ENCODE measurements around the gene PAK2.

PAK2 gene

DNA sequence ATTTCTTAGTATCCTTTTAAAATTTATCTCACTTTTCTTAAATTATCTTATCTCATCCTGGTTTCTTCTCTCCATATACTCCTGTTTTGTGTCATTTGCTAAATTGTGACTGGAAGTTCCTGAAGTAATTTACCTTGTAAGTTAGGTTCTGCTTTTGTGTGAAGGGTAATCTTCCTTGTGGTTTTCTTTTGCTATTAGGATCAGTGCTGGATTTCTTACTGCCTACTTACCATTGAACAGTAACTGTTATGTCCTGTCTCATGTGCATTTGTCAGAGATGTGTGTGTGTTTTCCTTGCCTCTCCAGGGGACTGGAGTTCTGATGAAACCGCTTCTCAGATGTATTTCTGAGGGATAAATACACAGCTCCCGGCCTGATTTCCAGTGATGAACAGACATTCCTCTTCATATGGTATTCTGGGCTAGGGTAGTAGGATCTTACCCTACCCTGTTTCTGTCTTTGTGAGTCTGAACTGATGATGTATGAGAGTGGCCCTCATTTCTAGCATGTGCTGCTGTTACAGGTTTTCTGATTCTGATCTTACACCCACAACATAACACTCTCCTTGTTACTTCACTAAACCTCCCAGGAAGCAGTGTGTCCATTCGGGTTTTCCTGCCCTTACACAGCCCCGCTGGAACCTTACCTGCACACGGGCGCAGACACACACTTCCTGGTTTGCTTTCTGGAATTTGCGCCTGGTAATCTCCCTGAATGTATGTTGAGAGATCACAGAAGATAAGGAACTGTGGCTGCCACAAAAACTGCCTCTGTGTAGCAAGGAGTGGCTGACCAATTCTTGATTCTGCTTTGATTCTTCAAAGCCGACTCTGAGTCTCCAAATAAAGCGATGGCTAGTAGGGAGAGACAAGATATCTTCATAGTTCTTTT lies 14.7 kb downstream of the PAK2 start:
- TF ChIP-seq, protein P1, sequence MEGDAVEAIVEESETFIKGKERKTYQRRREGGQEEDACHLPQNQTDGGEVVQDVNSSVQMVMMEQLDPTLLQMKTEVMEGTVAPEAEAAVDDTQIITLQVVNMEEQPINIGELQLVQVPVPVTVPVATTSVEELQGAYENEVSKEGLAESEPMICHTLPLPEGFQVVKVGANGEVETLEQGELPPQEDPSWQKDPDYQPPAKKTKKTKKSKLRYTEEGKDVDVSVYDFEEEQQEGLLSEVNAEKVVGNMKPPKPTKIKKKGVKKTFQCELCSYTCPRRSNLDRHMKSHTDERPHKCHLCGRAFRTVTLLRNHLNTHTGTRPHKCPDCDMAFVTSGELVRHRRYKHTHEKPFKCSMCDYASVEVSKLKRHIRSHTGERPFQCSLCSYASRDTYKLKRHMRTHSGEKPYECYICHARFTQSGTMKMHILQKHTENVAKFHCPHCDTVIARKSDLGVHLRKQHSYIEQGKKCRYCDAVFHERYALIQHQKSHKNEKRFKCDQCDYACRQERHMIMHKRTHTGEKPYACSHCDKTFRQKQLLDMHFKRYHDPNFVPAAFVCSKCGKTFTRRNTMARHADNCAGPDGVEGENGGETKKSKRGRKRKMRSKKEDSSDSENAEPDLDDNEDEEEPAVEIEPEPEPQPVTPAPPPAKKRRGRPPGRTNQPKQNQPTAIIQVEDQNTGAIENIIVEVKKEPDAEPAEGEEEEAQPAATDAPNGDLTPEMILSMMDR (IDR thresholded peaks at IDR 0.05) = no peak
- DNase-seq (ENCODE audit: low spot score) = no peak
- Histone ChIP-seq H3K4me3 (no peak overlapping the region), H3K27ac (no peak overlapping the region)

DNA sequence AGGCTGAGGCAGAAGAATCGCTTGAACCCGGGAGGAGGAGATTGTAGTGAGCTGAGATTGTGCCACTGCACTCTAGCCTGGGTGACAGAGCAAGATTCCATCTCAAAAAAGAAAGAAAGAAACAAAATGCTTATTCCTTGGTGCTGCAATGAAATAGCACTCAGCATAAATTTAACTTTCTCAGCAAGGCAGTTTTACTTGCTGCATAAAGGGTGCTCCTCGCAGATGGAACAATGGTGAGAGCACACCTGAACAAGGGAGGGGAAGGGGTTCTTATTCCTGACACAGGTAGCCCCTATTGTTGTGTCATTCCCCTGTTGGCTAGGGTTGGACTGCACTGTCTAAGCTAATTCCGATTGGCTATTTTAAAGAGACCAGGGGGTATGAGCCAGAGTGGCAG lies 17.1 kb downstream of the PAK2 start:
- TF ChIP-seq, protein P1 (IDR thresholded peaks at IDR 0.05) = no peak
- Histone ChIP-seq H3K4me3 (no peak overlapping the region), H3K27ac (no peak overlapping the region)
- no peak for DNase-seq (ENCODE audit: low spot score)

DNA sequence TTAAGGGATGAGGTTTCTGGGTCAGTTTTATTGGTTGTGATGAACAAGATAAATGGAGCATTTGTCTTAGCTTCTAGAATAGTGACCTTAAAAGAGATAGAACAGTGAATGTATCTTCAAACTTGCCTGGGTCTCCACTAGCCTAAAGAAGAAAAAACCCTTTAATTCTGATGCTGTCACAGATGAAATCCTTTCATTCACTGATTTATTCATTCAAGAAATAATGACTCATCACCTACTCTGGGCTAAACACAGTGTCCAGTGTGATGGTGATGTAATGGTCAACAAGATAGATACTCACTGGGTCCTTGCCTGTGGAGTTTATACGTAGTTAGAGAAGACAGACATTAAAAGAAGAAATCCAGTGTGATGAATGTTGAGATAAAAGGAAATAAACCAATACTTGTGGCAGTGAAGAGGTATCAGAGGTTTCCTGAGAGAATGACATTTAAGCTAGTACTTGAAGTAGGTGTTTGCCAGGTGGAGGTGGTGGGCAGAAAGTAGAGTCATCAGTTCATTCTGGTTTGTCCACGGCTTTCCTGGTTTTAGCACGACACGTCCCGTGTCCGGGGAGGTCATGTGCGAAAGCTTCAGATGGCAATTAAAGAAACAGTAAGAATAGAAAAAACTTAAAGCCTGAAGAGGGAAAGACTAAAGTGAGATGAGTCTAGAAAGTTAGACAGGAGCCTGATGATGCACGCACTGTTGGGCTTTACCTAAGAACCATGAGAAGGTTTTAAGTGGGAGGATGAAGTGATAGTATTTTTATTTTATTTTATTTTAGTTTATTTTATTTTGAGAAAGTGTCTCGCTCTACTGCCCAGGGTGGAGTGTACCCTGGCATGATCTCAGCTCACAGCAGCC lies 18.5 kb downstream of the PAK2 start:
- TF ChIP-seq, protein P1 (IDR thresholded peaks at IDR 0.05) = no peak
- H3K27ac ChIP-seq = no peak overlapping the region
- no peak for DNase-seq (ENCODE audit: low spot score)
- no peak overlapping the region for H3K4me3 ChIP-seq

DNA sequence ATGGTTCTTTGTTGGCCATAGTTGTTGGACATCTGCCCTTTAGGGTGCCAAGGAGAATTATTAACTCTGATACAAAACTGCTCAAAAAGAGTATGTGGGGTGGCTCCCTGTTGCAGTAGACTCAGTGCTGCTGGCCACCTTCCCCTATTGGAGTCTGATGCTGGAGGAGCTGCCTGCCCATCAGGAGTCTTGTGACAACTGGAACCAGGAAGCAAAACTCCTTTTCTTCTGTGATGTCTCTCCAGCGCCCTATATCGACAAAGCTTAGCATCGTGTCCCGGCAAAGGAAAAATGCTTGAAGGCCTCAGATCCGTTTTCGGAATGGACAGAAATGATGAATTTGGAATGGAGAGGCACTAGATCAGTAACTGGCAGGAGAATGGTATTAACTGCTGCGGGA lies 23.5 kb downstream of the PAK2 start:
- TF ChIP-seq, protein P1 (IDR thresholded peaks at IDR 0.05) = no peak
- no peak overlapping the region for H3K27ac ChIP-seq
- no peak overlapping the region for H3K4me3 ChIP-seq
- no peak for DNase-seq (ENCODE audit: low spot score)

DNA sequence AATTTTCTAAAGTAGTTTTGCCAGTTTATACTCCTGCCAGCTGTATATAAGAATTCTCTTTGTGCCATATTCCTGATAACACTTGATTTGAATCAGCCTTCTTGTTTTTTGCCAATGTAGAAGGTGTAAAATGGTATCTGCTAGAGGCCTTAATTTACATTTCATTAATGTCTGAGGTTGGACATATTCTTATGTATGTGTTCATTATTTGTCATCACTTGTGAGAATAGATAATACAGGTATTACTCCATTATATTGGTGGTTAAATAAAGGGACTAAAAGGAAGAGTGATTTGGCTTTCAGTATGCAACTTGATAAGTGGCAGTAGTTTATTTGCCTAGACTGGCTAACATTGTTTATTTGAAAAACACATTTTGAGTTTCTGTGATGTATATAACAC lies 25.8 kb downstream of the PAK2 start:
- no peak overlapping the region for H3K4me3 ChIP-seq
- H3K27ac ChIP-seq = no peak overlapping the region
- DNase-seq (ENCODE audit: low spot score) = no peak
- TF ChIP-seq, protein P1 (IDR thresholded peaks at IDR 0.05) = no peak

DNA sequence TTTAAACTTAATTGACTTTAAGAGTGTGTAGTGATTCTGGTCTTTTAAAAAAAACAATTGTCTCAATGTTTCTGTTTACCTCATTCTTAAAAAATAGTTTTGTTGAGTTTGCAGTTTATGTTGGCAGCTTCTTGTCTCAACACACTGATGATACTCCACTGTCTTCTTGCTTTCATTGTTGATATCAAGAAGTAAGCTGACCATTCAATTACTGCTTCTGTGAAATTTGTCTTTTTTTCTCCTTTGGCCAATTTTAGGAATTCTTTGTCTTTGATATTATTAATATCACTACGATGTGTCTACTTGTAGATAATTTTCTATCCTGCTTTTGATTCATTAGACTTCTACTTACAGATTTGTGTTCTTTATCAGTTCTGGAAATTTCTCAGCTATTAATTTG lies 31.4 kb downstream of the PAK2 start:
- H3K4me3 ChIP-seq = no peak overlapping the region
- DNase-seq (ENCODE audit: low spot score) = no peak
- no peak overlapping the region for H3K27ac ChIP-seq
- TF ChIP-seq, protein P1 (IDR thresholded peaks at IDR 0.05) = no peak
